Ascending aorta (tissue), 2 donors: Measurements from ENCODE around the gene ZNRF3. TPM values are rescaled to one million over a fixed set of nuclear protein-coding genes. Genes with fewer than 3 reads are reported as not detected.

Source experiments
- DNase-seq, 2 donors: peaks; one replicate each; pipeline ENCODE4 v3.0.0-alpha.2; 2019; ENCODE audit warnings: low spot score in 2 of 2
- H3K27ac ChIP-seq, 2 donors: fragments of 200-600 bp; sonication (generic); one replicate each; pipeline ENCODE4 v1.5.1; 2016 to 2017; ENCODE audit warnings: mild to moderate bottlenecking in 1 of 2
- H3K27me3 ChIP-seq: fragments of 200-600 bp; sonication (generic); one replicate; pipeline ENCODE4 v1.5.1; 2017
- H3K36me3 ChIP-seq, 2 donors: fragments of 200-600 bp; sonication (generic); one replicate each; pipeline ENCODE4 v1.5.1; 2016
- H3K4me1 ChIP-seq, 2 donors: fragments of 200-600 bp; sonication (generic); one replicate each; pipeline ENCODE4 v1.5.1; 2016 to 2017; ENCODE audit warnings: mild to moderate bottlenecking in 1 of 2
- H3K4me3 ChIP-seq, 2 donors: fragments of 200-600 bp; sonication (generic); one replicate each; pipeline ENCODE4 v1.5.1; 2016 to 2017; ENCODE audit warnings: mild to moderate bottlenecking in 1 of 2
- H3K9me3 ChIP-seq, 2 donors: fragments of 200-600 bp; sonication (generic); one replicate each; pipeline ENCODE4 v1.5.1; 2016
- CTCF ChIP-seq, 3 experiments: fragments of 200-600 bp in 2 of 3; fragments of 450-650 bp in 1 of 3; sonication (generic) in 2 of 3; IDR thresholded peaks; one replicate each; pipeline ENCODE4 v1.5.1; 2016 to 2019; ENCODE audit warnings: antibody characterized with exemption in 3 of 3, mild to moderate bottlenecking in 1 of 3, moderate library complexity in 1 of 3
- intact Hi-C: fragments of 100-400 bp; cut with DNase I; formaldehyde crosslinking; loops from one replicate; pipeline ENCODE4 v1.15.1; 2023
- total RNA-seq: library from RNA; depleted of rRNA; stranded (reverse); fragments of >200 nt; gene quantifications from one replicate; pipeline ENCODE4 v1.1.0, GENCODE V29; 2016

ZNRF3 gene
- total RNA-seq, 1 donor from 2014 or later: 49.1 TPM

GRCh38 chr22:29049655-29050263 lies 166.4 kb downstream of the ZNRF3 start:
- intact Hi-C loops: no loop called here

GRCh38 chr22:29050457-29050856 lies 167.1 kb downstream of the ZNRF3 start:
- no peak for TF ChIP-seq CTCF (IDR thresholded peaks at IDR 0.05)
- no peaks in the 10 kb centered on the region for H3K27me3 ChIP-seq
- no peaks in the 10 kb centered on the region for H3K4me1 ChIP-seq
- intact Hi-C loops: no loop called here
- no peaks in the 10 kb centered on the region for H3K9me3 ChIP-seq
- peaks cover 51 to 56% of the 10 kb centered on the region in 2 donors for H3K36me3 ChIP-seq
- no peak overlapping the region for H3K27ac ChIP-seq
- no peak overlapping the region for H3K4me3 ChIP-seq
- no peak for DNase-seq

More at GRCh38 chr22:29049655-29050263, 166.4 kb downstream of the ZNRF3 start:
- no peak for DNase-seq
- no peak overlapping the region for H3K27ac ChIP-seq
- no peak overlapping the region for H3K4me3 ChIP-seq
- no peaks in the 10 kb centered on the region for H3K27me3 ChIP-seq
- peaks cover 51 to 57% of the 10 kb centered on the region in 2 donors for H3K36me3 ChIP-seq
- TF ChIP-seq CTCF (IDR thresholded peaks at IDR 0.05): no peak
- no peaks in the 10 kb centered on the region for H3K4me1 ChIP-seq
- no peaks in the 10 kb centered on the region for H3K9me3 ChIP-seq

GRCh38 chr22:29053048-29053702 lies 169.8 kb downstream of the ZNRF3 start:
- intact Hi-C loops: no loop called here
- Histone ChIP-seq H3K27ac (no peak overlapping the region), H3K36me3 (peaks cover 27 to 31% of the 10 kb centered on the region in 2 donors), H3K4me1 (no peaks in the 10 kb centered on the region), H3K9me3 (no peaks in the 10 kb centered on the region), H3K4me3 (no peak overlapping the region), H3K27me3 (no peaks in the 10 kb centered on the region)
- DNase-seq: no peak
- no peak for TF ChIP-seq CTCF (IDR thresholded peaks at IDR 0.05)

- DNase-seq: no peak
- intact Hi-C loops: no loop called here
These were observed 170.9 kb downstream of the ZNRF3 start for GRCh38 chr22:29054251-29054767.

GRCh38 chr22:29055192-29055830 lies 171.9 kb downstream of the ZNRF3 start:
- H3K36me3 ChIP-seq: peaks cover 5 to 9% of the 10 kb centered on the region in 2 donors
- H3K27me3 ChIP-seq: no peaks in the 10 kb centered on the region
- DNase-seq: no peak
- H3K9me3 ChIP-seq: no peaks in the 10 kb centered on the region
- H3K4me3 ChIP-seq: no peak overlapping the region
- TF ChIP-seq CTCF (IDR thresholded peaks at IDR 0.05): no peak
- H3K4me1 ChIP-seq: no peaks in the 10 kb centered on the region
- H3K27ac ChIP-seq: no peak overlapping the region
- intact Hi-C loops: no loop called here

More at GRCh38 chr22:29054251-29054767, 170.9 kb downstream of the ZNRF3 start:
- Histone ChIP-seq H3K9me3 (no peaks in the 10 kb centered on the region), H3K4me3 (no peak overlapping the region), H3K27ac (no peak overlapping the region), H3K36me3 (peaks cover 15 to 19% of the 10 kb centered on the region in 2 donors), H3K4me1 (no peaks in the 10 kb centered on the region), H3K27me3 (no peaks in the 10 kb centered on the region)
- no peak for TF ChIP-seq CTCF (IDR thresholded peaks at IDR 0.05)
